ENCODE measurements around the gene ASB4.

ASB4 gene

DNA sequence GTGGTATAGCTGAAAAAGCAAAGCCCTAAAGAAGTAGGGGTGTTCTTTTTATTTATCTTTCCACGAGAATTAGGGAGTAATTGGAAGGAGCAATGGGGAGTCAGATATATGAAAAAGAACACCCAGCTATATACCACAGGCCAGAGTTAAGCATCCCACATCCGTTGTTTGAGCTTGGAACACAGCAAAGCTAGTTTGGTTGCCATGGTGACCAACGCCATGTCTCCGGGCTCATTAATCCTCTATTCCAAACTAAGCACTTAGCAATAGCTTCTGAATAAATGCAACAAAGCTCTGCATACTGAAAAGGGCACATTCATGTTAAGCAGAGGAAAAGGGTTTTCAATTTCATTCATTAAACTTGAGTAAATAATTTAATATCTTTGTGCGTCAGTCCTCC is 23.5 kb downstream of the ASB4 start:
- Histone ChIP-seq H3K9me3 (replicated peaks; ENCODE audit: low read length) (no peaks in the 10 kb centered on the region), H3K36me3 (ENCODE audit: insufficient read depth, low read length) (no peaks in the 10 kb centered on the region), H3K4me3 (ENCODE audit: low read length) (no peak overlapping the region), H3K9ac (ENCODE audit: low read depth, low read length) (no peak overlapping the region), H3K4me2 (ENCODE audit: low read length) (no peak overlapping the region), H3K27me3 (ENCODE audit: control insufficient read depth, insufficient read depth, low read length) (peaks cover 20% of the 10 kb centered on the region), H3K4me1 (ENCODE audit: control insufficient read depth, insufficient read depth, low read length) (peaks cover 2% of the 10 kb centered on the region)

- Histone ChIP-seq H3K9ac (ENCODE audit: low read depth, low read length) (no peak overlapping the region), H3K4me1 (ENCODE audit: control insufficient read depth, insufficient read depth, low read length) (peaks cover 2% of the 10 kb centered on the region), H3K27me3 (ENCODE audit: control insufficient read depth, insufficient read depth, low read length) (peaks cover 31% of the 10 kb centered on the region), H3K4me3 (ENCODE audit: low read length) (no peak overlapping the region), H3K36me3 (ENCODE audit: insufficient read depth, low read length) (no peaks in the 10 kb centered on the region), H3K9me3 (replicated peaks; ENCODE audit: low read length) (no peaks in the 10 kb centered on the region), H3K4me2 (ENCODE audit: low read length) (peak overlapping the region; percentile 55)
Measured at GRCh38 chr7:95511716-95512260, 26.0 kb downstream of the ASB4 start.

GRCh38 chr7:95517458-95517857 is 31.7 kb downstream of the ASB4 start:
- H3K36me3 ChIP-seq (ENCODE audit: insufficient read depth, low read length): no peaks in the 10 kb centered on the region
- H3K4me3 ChIP-seq (ENCODE audit: low read length): no peak overlapping the region
- H3K9me3 ChIP-seq (replicated peaks; ENCODE audit: low read length): no peaks in the 10 kb centered on the region
- H3K27me3 ChIP-seq (ENCODE audit: control insufficient read depth, insufficient read depth, low read length): peaks cover 39% of the 10 kb centered on the region
- no peak overlapping the region for H3K4me2 ChIP-seq (ENCODE audit: low read length)
- H3K9ac ChIP-seq (ENCODE audit: low read depth, low read length): no peak overlapping the region
- H3K4me1 ChIP-seq (ENCODE audit: control insufficient read depth, insufficient read depth, low read length): no peaks in the 10 kb centered on the region

GRCh38 chr7:95517870-95518269 is 32.1 kb downstream of the ASB4 start:
- Histone ChIP-seq H3K4me3 (ENCODE audit: low read length) (no peak overlapping the region), H3K4me1 (ENCODE audit: control insufficient read depth, insufficient read depth, low read length) (no peaks in the 10 kb centered on the region), H3K27me3 (ENCODE audit: control insufficient read depth, insufficient read depth, low read length) (peaks cover 39% of the 10 kb centered on the region), H3K9me3 (replicated peaks; ENCODE audit: low read length) (no peaks in the 10 kb centered on the region), H3K36me3 (ENCODE audit: insufficient read depth, low read length) (no peaks in the 10 kb centered on the region), H3K4me2 (ENCODE audit: low read length) (no peak overlapping the region), H3K9ac (ENCODE audit: low read depth, low read length) (no peak overlapping the region)

DNA sequence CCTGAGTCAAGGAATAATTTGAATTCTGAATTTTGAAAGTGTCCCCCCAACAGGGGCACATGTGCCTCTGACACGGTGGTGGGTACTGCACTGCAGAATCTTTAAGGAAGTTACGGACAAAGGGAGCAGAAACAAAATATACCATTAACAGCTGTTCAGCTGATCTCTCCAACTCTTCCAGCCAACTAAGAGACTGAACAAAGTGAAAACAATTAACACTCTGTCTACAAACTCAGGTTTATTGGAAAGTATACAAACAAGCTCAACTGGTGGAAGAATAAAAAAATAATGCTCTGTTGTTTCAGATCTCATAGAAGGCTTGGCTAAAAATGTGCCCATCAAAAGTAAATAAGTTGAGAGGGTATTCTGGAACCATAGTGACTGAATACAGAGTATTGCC is 34.4 kb downstream of the ASB4 start:
- Histone ChIP-seq H3K36me3 (ENCODE audit: insufficient read depth, low read length) (no peaks in the 10 kb centered on the region), H3K4me1 (ENCODE audit: control insufficient read depth, insufficient read depth, low read length) (no peaks in the 10 kb centered on the region), H3K4me3 (ENCODE audit: low read length) (no peak overlapping the region), H3K27me3 (ENCODE audit: control insufficient read depth, insufficient read depth, low read length) (peaks cover 29% of the 10 kb centered on the region), H3K9ac (ENCODE audit: low read depth, low read length) (no peak overlapping the region), H3K9me3 (replicated peaks; ENCODE audit: low read length) (no peaks in the 10 kb centered on the region), H3K4me2 (ENCODE audit: low read length) (no peak overlapping the region)

GRCh38 chr7:95525503-95525902 is 39.8 kb downstream of the ASB4 start:
- Histone ChIP-seq H3K4me3 (ENCODE audit: low read length) (no peak overlapping the region), H3K27me3 (ENCODE audit: control insufficient read depth, insufficient read depth, low read length) (peaks cover 25% of the 10 kb centered on the region), H3K9me3 (replicated peaks; ENCODE audit: low read length) (no peaks in the 10 kb centered on the region)

GRCh38 chr7:95526128-95526738 is 40.5 kb downstream of the ASB4 start:
- H3K27me3 ChIP-seq (ENCODE audit: control insufficient read depth, insufficient read depth, low read length): peaks cover 25% of the 10 kb centered on the region
- no peak overlapping the region for H3K9ac ChIP-seq (ENCODE audit: low read depth, low read length)
- H3K9me3 ChIP-seq (replicated peaks; ENCODE audit: low read length): no peaks in the 10 kb centered on the region
- H3K4me2 ChIP-seq (ENCODE audit: low read length): no peak overlapping the region
- no peaks in the 10 kb centered on the region for H3K36me3 ChIP-seq (ENCODE audit: insufficient read depth, low read length)
- no peaks in the 10 kb centered on the region for H3K4me1 ChIP-seq (ENCODE audit: control insufficient read depth, insufficient read depth, low read length)
- H3K4me3 ChIP-seq (ENCODE audit: low read length): no peak overlapping the region

More at GRCh38 chr7:95525503-95525902, 39.8 kb downstream of the ASB4 start:
- H3K4me2 ChIP-seq (ENCODE audit: low read length): no peak overlapping the region
- H3K36me3 ChIP-seq (ENCODE audit: insufficient read depth, low read length): no peaks in the 10 kb centered on the region
- H3K4me1 ChIP-seq (ENCODE audit: control insufficient read depth, insufficient read depth, low read length): no peaks in the 10 kb centered on the region
- no peak overlapping the region for H3K9ac ChIP-seq (ENCODE audit: low read depth, low read length)

DNA sequence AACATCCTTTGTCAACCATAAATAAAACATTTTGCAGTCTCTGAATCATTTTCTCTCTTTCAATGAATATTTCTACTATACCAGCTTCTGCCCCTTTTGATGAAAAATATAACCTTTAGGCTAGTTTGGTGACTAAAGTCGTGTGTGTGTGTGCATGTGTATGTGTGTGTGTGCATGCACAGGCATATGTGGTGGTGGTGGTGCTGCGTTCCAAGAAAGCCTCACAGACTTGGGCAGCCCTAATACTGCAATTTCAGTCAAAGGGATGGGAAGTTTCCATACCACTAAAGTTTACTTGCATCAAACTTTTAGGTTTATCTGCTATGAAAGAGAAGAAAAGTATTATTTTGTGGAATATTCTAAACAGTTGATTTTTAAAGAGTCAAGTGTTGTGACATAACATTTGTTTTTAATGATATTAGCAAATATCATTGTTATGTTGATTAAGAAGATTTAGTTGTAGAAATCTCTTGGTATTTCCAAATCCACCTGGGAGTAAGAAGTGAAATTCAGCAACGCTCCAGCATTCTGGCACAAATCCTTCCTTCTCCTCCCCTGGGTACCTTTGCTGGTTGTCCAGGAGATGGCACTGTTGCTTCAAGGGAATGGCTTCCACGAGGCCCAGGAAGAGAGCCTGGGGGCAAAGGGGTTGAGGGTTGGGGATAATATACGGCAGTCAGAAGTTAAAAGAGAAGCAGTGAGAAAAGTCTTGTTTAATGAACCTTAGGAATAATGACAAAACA is 41.5 kb downstream of the ASB4 start:
- H3K27me3 ChIP-seq (ENCODE audit: control insufficient read depth, insufficient read depth, low read length): peaks cover 31% of the 10 kb centered on the region
- no peaks in the 10 kb centered on the region for H3K36me3 ChIP-seq (ENCODE audit: insufficient read depth, low read length)
- H3K4me1 ChIP-seq (ENCODE audit: control insufficient read depth, insufficient read depth, low read length): no peaks in the 10 kb centered on the region
- no peak overlapping the region for H3K9ac ChIP-seq (ENCODE audit: low read depth, low read length)
- no peaks in the 10 kb centered on the region for H3K9me3 ChIP-seq (replicated peaks; ENCODE audit: low read length)
- no peak overlapping the region for H3K4me2 ChIP-seq (ENCODE audit: low read length)
- no peak overlapping the region for H3K4me3 ChIP-seq (ENCODE audit: low read length)

DNA sequence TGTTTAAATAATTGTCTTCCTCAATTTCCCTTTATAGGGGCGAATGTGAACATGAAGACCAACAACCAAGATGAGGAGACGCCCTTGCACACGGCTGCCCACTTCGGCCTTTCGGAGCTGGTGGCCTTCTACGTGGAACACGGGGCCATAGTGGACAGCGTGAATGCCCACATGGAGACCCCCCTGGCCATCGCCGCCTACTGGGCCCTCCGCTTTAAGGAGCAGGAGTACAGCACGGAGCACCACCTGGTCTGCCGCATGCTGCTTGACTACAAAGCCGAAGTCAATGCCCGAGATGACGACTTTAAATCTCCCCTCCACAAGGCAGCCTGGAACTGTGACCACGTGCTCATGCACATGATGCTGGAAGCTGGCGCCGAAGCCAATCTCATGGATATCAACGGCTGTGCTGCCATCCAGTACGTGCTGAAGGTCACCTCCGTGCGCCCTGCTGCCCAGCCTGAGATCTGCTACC is 42.1 kb downstream of the ASB4 start:
- Histone ChIP-seq H3K9me3 (replicated peaks; ENCODE audit: low read length) (no peaks in the 10 kb centered on the region), H3K27me3 (ENCODE audit: control insufficient read depth, insufficient read depth, low read length) (peaks cover 31% of the 10 kb centered on the region), H3K36me3 (ENCODE audit: insufficient read depth, low read length) (no peaks in the 10 kb centered on the region), H3K9ac (ENCODE audit: low read depth, low read length) (no peak overlapping the region), H3K4me3 (ENCODE audit: low read length) (no peak overlapping the region), H3K4me1 (ENCODE audit: control insufficient read depth, insufficient read depth, low read length) (no peaks in the 10 kb centered on the region), H3K4me2 (ENCODE audit: low read length) (no peak overlapping the region)

DNA sequence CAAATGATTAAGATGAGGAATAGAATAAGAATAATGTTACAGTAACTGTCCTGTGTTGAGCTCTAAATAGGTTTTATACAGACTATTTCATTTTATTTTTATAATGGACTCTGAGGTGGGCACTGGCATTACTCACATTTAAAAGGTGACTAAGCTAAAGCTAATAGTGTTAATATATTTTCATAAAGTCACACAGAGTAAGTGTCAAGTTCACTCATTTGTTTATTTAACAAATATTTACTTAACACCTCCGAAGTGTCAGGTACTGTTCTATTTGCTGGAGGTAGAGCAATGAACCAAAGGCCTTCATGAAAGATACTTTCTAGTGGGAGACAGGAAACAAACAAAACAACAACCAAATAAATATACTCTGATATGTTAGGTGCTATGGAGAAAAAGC is 44.0 kb downstream of the ASB4 start:
- no peak overlapping the region for H3K4me2 ChIP-seq (ENCODE audit: low read length)
- no peaks in the 10 kb centered on the region for H3K36me3 ChIP-seq (ENCODE audit: insufficient read depth, low read length)
- no peaks in the 10 kb centered on the region for H3K9me3 ChIP-seq (replicated peaks; ENCODE audit: low read length)
- H3K4me3 ChIP-seq (ENCODE audit: low read length): no peak overlapping the region
- H3K4me1 ChIP-seq (ENCODE audit: control insufficient read depth, insufficient read depth, low read length): no peaks in the 10 kb centered on the region
- peaks cover 41% of the 10 kb centered on the region for H3K27me3 ChIP-seq (ENCODE audit: control insufficient read depth, insufficient read depth, low read length)
- no peak overlapping the region for H3K9ac ChIP-seq (ENCODE audit: low read depth, low read length)

DNA sequence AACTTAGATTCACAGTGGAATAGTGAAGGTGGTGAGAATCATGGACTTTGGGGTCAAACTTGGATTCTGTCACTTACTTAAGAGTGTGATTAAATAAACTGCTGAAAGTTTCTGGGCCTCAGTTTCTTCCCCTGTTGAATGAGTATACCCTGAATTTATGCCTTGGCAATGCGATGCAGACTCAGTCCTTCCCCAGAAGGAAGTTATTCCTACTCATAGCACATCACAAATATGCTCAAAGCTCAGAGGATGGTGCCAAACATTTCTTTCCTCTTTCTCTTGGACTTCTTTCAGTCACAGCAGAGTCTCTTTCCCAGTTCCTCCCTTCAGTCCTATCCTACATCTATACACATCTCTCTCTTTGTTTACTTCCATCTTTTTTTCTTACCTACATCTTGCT is 45.1 kb downstream of the ASB4 start:
- Histone ChIP-seq H3K36me3 (ENCODE audit: insufficient read depth, low read length) (no peaks in the 10 kb centered on the region), H3K4me1 (ENCODE audit: control insufficient read depth, insufficient read depth, low read length) (no peaks in the 10 kb centered on the region), H3K4me2 (ENCODE audit: low read length) (no peak overlapping the region), H3K9ac (ENCODE audit: low read depth, low read length) (no peak overlapping the region), H3K9me3 (replicated peaks; ENCODE audit: low read length) (no peaks in the 10 kb centered on the region), H3K27me3 (ENCODE audit: control insufficient read depth, insufficient read depth, low read length) (peaks cover 49% of the 10 kb centered on the region), H3K4me3 (ENCODE audit: low read length) (no peak overlapping the region)
